Effector CD8-positive, alpha-beta T cell (primary cell): ENCODE measurements around the gene DLGAP4.
A peak's percentile ranks its signal among the peaks of the same experiment; 100 is the strongest.

Experiments used
- DNase-seq: peaks from one replicate; lab custom pipeline; 2025; lab: John Stamatoyannopoulos, UW

Gene DLGAP4

DNA sequence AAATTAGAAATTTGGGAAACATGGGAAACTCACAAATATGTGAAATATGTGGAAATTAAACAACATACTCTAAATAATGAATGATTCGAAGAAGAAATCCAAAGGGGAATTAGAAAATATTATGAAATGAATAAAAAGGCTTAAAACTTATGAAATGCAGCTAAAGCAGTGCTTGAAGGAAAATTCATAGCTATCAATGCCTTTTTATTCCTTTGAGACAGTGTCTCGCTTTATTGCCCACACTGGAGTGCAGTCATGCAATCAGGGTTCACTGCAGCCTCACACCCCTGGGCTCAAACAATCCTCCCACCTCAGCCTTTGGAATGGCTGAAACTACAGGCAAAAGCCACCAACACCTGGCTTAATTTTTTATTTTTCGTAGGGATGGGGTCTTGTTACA is 259.4 kb downstream of the DLGAP4 start:
- no peak for DNase-seq

DNA sequence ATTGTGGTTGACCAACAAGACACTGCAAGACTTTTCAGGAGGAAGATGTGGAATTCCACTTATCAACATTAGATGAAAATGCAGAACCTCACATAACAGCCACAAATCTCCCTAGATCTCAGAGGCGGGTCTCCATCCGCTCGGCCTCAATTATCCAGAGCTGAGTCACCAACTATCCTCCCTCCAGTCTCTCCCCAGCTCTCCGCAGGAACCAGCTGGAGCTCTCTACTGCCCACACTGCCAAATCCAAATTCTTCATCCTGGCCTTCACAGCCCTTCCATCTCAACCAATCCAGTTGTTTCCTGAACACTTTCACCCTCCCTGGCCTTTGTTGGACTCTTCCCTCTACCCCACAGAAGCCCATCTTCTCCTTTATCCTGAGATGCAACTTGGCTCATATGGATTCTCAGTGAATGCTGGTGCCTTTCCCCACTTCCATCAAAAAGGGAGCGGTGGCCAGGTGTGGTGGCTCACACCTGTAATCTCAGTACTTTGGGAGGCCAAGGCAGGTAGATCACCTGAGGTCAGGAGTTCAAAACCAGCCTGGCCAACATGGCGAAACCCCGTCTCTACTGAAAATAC is 263.8 kb downstream of the DLGAP4 start:
- no peak for DNase-seq

DNA sequence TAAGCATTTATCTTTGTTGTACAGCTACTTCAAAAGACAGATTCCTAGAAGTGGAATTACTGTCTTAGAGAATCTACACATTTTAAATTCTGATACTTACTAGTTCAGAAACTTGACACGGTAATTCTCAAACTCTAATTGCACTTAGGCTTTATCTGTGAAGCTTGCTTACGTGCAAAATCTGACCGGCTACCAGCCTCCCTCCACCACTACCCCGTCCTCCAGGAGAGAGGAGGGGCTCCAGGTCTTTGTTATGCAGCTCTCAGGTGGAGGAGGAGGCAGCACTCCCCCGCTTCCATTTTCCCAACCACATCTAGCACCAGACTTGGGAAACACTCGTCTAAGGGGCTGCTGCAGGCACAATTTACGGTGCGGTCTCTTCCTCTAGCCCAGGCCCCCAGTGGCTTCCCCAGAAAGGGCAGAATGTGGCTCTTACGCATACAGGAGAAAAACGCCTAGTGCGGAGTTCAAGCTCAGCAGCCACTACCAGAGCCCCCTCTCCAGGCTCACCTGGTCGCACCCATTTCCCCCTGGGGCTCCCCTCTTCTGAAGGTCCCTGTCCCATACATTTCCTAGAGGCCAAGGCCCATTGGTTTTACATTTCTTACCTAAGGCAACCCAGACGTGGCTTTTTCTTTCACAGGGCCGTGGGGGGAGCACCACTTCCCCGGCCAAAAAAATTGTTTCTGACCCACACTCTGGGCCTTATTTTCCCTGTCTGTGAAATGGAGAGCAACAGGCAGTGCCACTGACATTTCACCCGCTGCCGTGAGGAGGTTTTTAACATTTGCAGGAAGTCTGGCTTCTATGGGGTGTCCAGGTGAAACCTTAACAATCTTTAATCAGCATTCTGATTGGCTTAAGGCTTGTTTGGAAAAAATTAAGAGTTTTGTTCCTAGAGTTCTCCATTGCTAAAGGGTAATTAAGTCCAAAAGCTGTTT is 265.7 kb downstream of the DLGAP4 start:
- DNase-seq: no peak

DNA sequence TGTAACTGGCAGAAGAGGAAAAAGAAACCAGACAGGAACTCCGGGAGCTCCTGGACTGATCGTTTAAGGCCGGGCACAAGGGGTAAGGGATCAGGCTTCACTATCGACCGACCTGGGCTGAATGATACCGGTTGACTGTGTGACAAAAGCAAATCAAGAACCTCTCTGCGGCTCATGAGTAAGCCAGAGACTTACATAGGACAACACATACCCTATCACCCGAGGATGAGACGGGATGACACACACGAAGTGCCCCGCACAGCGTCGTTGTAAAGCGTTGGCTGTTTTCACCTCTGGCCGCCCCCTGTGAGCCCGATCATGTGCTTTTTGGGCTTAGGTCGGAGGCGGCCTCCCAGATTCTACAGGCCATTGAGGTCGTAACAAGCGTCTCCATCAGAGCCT is 266.6 kb downstream of the DLGAP4 start:
- DNase-seq: peak; percentile 44

DNA sequence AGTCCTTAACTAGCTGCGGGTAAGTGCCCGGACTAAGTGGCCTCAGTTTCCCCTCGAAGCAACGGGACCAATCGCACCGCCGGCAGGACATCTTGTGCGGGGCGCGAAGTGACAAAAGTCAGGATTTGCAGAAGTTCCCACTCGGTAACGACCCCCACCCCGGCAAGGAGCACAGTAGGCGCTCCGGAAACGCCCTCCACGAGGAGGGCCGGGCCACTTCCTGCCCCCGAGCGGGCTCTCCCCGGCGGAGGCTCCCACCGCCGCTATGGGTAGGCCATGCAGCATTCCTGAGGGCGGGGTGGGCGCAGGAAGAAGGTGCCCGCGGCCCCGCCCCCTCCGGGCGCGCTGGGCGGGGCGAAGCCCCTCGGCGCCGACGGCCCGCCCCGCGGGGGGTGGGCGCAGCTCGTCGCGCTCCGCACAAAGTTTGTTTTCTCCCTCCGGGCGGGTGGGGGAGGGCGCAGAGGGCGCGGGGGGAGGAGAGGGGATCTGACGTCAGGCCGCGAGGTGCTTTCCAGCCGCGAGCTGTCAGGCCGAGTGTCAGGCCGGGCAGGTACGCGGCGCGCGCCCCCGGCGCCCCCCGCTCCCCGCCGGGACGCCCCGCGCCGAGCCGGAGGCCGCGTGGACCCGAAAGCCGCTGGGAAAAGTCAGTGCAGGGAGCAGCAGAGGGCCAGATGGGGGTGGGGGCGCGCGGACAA is 267.1 kb downstream of the DLGAP4 start, which contains the start of gene TGIF2:
TSS of gene TGIF2 (plus strand) at position 495 of the 695 bp plus-strand sequence. CDS start 5,178 bp downstream, outside the sequence.
- DNase-seq: peak; percentile 93

DNA sequence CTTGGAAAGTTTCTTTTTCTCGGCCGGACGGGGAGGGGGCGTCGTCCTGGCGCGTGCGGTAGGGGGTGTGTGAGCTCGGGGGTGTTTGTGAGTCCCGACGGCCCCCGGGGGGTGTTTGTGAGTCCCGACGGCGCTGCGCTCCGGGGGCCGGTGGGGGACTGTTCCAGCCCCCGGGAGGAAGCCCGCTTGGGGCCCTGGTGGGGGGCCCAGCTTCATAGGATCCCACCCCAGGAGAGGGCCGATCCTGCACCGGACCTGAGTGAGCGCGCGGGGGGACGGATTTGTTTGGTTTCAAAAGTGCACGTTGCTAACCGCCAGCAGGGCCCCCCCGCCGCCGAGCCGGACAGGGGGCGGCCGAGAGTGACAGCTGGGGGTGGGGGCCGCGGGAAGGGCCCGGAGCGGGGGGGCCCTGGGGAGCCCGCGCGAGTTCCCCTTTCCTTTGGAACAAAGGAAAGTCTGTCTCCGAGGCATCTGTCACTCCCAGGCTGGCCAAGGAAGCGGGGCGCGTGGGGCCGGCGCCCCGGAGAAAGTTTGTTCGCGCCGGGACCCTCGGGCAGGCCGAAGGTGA is 267.7 kb downstream of the DLGAP4 start:
- DNase-seq: peak; percentile 51

DNA sequence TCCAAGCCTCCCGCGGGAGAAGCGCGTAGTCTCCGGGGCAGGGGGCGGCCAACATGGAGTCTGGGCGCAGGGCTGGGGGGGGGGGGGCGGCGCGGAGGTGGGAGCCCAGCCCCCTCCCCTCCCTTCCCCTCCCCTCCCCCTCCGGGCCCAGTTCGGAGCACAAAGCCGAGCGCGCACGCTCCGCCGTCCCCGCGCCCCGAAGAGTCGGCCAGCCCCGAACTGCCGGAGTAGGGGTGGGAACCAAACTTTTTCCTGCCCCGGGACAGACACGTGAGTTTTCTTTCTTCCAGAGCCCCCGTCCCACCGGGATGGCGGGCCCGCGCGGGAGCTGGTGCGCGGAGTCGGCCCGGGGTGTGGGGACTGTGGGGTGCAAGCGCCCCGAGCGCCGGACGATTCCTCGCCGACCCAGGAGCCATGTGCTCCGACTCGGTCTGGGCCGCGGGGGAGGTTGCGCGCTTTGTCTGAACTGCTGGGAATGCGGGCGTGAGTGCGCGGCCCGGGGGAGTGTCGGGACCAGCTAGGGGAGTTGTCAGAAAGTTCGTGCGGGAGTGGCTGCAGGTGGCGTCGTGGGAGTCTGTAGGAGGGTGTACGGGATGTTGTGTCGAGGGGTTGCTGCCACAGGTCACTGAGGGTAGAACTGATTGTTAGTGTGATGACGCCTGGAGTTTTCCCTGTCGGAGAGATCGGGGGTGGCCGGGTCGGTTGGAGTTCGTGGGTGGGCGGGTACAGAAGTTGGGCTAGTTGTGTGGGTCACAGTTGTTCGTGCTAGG is 268.4 kb downstream of the DLGAP4 start:
- DNase-seq: peak; percentile 40

DNA sequence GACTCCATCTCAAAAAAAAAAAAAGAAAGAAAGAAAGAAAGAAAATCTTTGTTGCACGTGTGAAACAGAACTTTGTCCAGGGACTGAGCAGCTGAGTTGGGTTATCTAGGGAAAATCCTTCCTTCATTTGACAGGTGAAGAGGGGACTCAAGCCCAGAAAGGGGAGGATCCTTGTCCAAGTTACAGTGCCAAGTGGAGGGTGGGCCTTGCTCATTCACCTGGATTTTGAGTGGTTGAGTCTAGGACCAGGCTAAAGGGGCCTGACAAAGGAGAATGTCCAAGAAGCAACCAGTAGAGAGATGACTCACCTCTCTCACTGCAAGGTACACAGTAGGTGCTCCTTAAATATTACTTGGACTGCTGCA is 269.9 kb downstream of the DLGAP4 start:
- no peak for DNase-seq
